Activated CD4-positive, alpha-beta T cell treated with anti-CD3 and anti-CD28 coated beads for 36 hours (primary cell): Measurements from ENCODE around the gene CDH19. TPM values are rescaled to one million over a fixed set of nuclear protein-coding genes. Genes with fewer than 3 reads are reported as not detected.
"Not testable (repeated sequence)": the region's sequence is repeated elsewhere in the genome, so short reads cannot be mapped to it uniquely, and the experiment has no call there.

Experiments used
- ATAC-seq: fragments of 200-7000 bp; cut with Tn5 transposase; one replicate; pipeline ENCODE4 v1.10.0; 2021; ENCODE audit warnings: mild to moderate bottlenecking, moderate library complexity
- CTCF ChIA-PET: fragments of 350-600 bp; sonication (Branson Sonifier 250); formaldehyde crosslinking; loops from one replicate; lab custom pipeline; 2021; ENCODE audit warnings: antibody characterized with exemption; lab: Charles Lee
- POLR2A ChIA-PET: fragments of 350-600 bp; sonication (Branson Sonifier 250); formaldehyde crosslinking; loops from one replicate; lab custom pipeline; 2021; ENCODE audit warnings: antibody characterized with exemption, inconsistent platforms; lab: Charles Lee
- DNase-seq: peaks from one replicate; pipeline ENCODE4 v3.0.0-alpha.2; 2020
- H3K27ac Mint-ChIP-seq: one replicate; pipeline ENCODE4 v1.8.0; 2021; ENCODE audit warnings: mixed read lengths
- H3K27me3 Mint-ChIP-seq: one replicate; pipeline ENCODE4 v1.8.0; 2021; ENCODE audit warnings: mixed read lengths
- H3K36me3 Mint-ChIP-seq: one replicate; pipeline ENCODE4 v1.8.0; 2021; ENCODE audit warnings: low read depth, mixed read lengths
- H3K4me1 Mint-ChIP-seq: one replicate; pipeline ENCODE4 v1.8.0; 2021; ENCODE audit warnings: mixed read lengths
- H3K4me3 Mint-ChIP-seq: one replicate; pipeline ENCODE4 v1.8.0; 2021; ENCODE audit warnings: mild to moderate bottlenecking, moderate library complexity, mixed read lengths
- H3K9me3 Mint-ChIP-seq: one replicate; pipeline ENCODE4 v1.8.0; 2021; ENCODE audit warnings: low read depth, mixed read lengths
- intact Hi-C, 2 experiments: fragments of 100-400 bp; cut with DNase I in 1 of 2; cut with micrococcal nuclease in 1 of 2; formaldehyde crosslinking; loops; one replicate each; pipeline versions ENCODE4 v1.14.2 to v1.15.1; 2022 to 2024; cut with DNase I, micrococcal nuclease
- total RNA-seq, 2 experiments: library from RNA; stranded (reverse); gene quantifications; one replicate each; pipeline ENCODE4 v1.2.3, GENCODE V29; 2021

The CDH19 gene
- total RNA-seq, 2 experiments from 2014 or later = not detected

- ATAC-seq (no peak), DNase-seq (no peak)
- H3K27me3 Mint-ChIP-seq = no peaks in the 10 kb centered on the region
- H3K36me3 Mint-ChIP-seq = no peaks in the 10 kb centered on the region
- H3K4me3 Mint-ChIP-seq = no peak overlapping the region
- no peaks in the 10 kb centered on the region for H3K9me3 Mint-ChIP-seq
- CTCF ChIA-PET = no interaction called here
- no peak overlapping the region for H3K27ac Mint-ChIP-seq
- no peaks in the 10 kb centered on the region for H3K4me1 Mint-ChIP-seq
- POLR2A ChIA-PET = no interaction called here
- intact Hi-C loops = no loop called here
Observed at GRCh38 chr18:66511792-66512191, 92.1 kb downstream of the CDH19 start.

GRCh38 chr18:66511289-66511688, 92.6 kb downstream of the CDH19 start:
- intact Hi-C loops = no loop called here
- ChIA-PET CTCF (no interaction called here), POLR2A (no interaction called here)
- H3K36me3 Mint-ChIP-seq = no peaks in the 10 kb centered on the region
- no peak overlapping the region for H3K27ac Mint-ChIP-seq
- H3K4me1 Mint-ChIP-seq = no peaks in the 10 kb centered on the region
- H3K27me3 Mint-ChIP-seq = no peaks in the 10 kb centered on the region
- ATAC-seq (no peak), DNase-seq (no peak)
- H3K4me3 Mint-ChIP-seq = no peak overlapping the region
- H3K9me3 Mint-ChIP-seq = no peaks in the 10 kb centered on the region

- Mint-ChIP-seq H3K4me1 (no peaks in the 10 kb centered on the region), H3K27me3 (no peaks in the 10 kb centered on the region), H3K36me3 (no peaks in the 10 kb centered on the region), H3K9me3 (peaks cover 2% of the 10 kb centered on the region), H3K27ac (no peak overlapping the region), H3K4me3 (no peak overlapping the region)
- ATAC-seq (no peak), DNase-seq (no peak)
- intact Hi-C loops = no loop called here
- ChIA-PET POLR2A (no interaction called here), CTCF (interaction anchor here (1.2 kb wide), 1 partner anchor 1968 kb away, joined by 3 read pairs; no protein-coding TSS in a partner anchor)
Observed at GRCh38 chr18:66510357-66511045, 93.4 kb downstream of the CDH19 start.

GRCh38 chr18:66508937-66509336, 95.0 kb downstream of the CDH19 start:
- DNase-seq = no peak
- ATAC-seq = no peak
- Mint-ChIP-seq H3K27me3 (no peaks in the 10 kb centered on the region), H3K4me1 (no peaks in the 10 kb centered on the region), H3K9me3 (peaks cover 2% of the 10 kb centered on the region), H3K36me3 (no peaks in the 10 kb centered on the region), H3K27ac (no peak overlapping the region), H3K4me3 (no peak overlapping the region)
- intact Hi-C loops = no loop called here
- POLR2A ChIA-PET = no interaction called here
- CTCF ChIA-PET = no interaction called here

- peaks cover 5% of the 10 kb centered on the region for H3K9me3 Mint-ChIP-seq
- no peaks in the 10 kb centered on the region for H3K36me3 Mint-ChIP-seq
- no peaks in the 10 kb centered on the region for H3K4me1 Mint-ChIP-seq
- ATAC-seq = no peak
- ChIA-PET CTCF (no interaction called here), POLR2A (no interaction called here)
- no peak overlapping the region for H3K4me3 Mint-ChIP-seq
- intact Hi-C loops = no loop called here
- H3K27ac Mint-ChIP-seq = no peak overlapping the region
- no peaks in the 10 kb centered on the region for H3K27me3 Mint-ChIP-seq
- DNase-seq = no peak
Observed at GRCh38 chr18:66506178-66506577, 97.7 kb downstream of the CDH19 start.

GRCh38 chr18:66497351-66497750, 106.5 kb downstream of the CDH19 start:
- H3K4me3 Mint-ChIP-seq = no peak overlapping the region
- H3K36me3 Mint-ChIP-seq = no peaks in the 10 kb centered on the region
- CTCF ChIA-PET = no interaction called here
- DNase-seq (no peak), ATAC-seq (no peak)
- intact Hi-C loops = no loop called here
- POLR2A ChIA-PET = no interaction called here
- H3K27ac Mint-ChIP-seq = no peak overlapping the region
- no peaks in the 10 kb centered on the region for H3K4me1 Mint-ChIP-seq
- peaks cover 5% of the 10 kb centered on the region for H3K9me3 Mint-ChIP-seq
- no peaks in the 10 kb centered on the region for H3K27me3 Mint-ChIP-seq

GRCh38 chr18:66495844-66496243, 108.0 kb downstream of the CDH19 start:
- intact Hi-C loops = no loop called here
- ATAC-seq = no peak
- DNase-seq = peak; percentile 46
- Mint-ChIP-seq H3K4me3 (no peak overlapping the region), H3K27ac (no peak overlapping the region), H3K4me1 (no peaks in the 10 kb centered on the region), H3K27me3 (no peaks in the 10 kb centered on the region), H3K9me3 (peaks cover 3% of the 10 kb centered on the region), H3K36me3 (no peaks in the 10 kb centered on the region)
- POLR2A ChIA-PET = no interaction called here
- CTCF ChIA-PET = no interaction called here

GRCh38 chr18:66473882-66474281, 130.0 kb downstream of the CDH19 start:
- no peaks in the 10 kb centered on the region for H3K36me3 Mint-ChIP-seq
- no peak overlapping the region for H3K4me3 Mint-ChIP-seq
- CTCF ChIA-PET = no interaction called here
- ATAC-seq (no peak), DNase-seq (no peak)
- H3K4me1 Mint-ChIP-seq = no peaks in the 10 kb centered on the region
- H3K27ac Mint-ChIP-seq = no peak overlapping the region
- POLR2A ChIA-PET = no interaction called here
- intact Hi-C loops = no loop called here
- no peaks in the 10 kb centered on the region for H3K27me3 Mint-ChIP-seq
- H3K9me3 Mint-ChIP-seq = peaks cover 5% of the 10 kb centered on the region

- H3K27me3 Mint-ChIP-seq, ATAC-seq, H3K4me1 Mint-ChIP-seq, H3K9me3 Mint-ChIP-seq, intact Hi-C loops, H3K36me3 Mint-ChIP-seq, DNase-seq, H3K27ac Mint-ChIP-seq, H3K4me3 Mint-ChIP-seq, POLR2A ChIA-PET: not testable (repeated sequence)
- CTCF ChIA-PET = interaction anchor here (0.6 kb wide), 1 partner anchor 27 kb away, joined by 3 read pairs; no protein-coding TSS in a partner anchor
Observed at GRCh38 chr18:66466184-66466583, 137.7 kb downstream of the CDH19 start.

GRCh38 chr18:66461344-66461743, 142.5 kb downstream of the CDH19 start:
- no peak overlapping the region for H3K4me3 Mint-ChIP-seq
- no peaks in the 10 kb centered on the region for H3K27me3 Mint-ChIP-seq
- peaks cover 8% of the 10 kb centered on the region for H3K9me3 Mint-ChIP-seq
- no peak for DNase-seq
- ChIA-PET POLR2A (no interaction called here), CTCF (no interaction called here)
- H3K4me1 Mint-ChIP-seq = no peaks in the 10 kb centered on the region
- no peaks in the 10 kb centered on the region for H3K36me3 Mint-ChIP-seq
- H3K27ac Mint-ChIP-seq = no peak overlapping the region
- intact Hi-C loops = no loop called here
- ATAC-seq = no peak

GRCh38 chr18:66457245-66457644, 146.6 kb downstream of the CDH19 start:
- Mint-ChIP-seq H3K9me3 (peaks cover 13% of the 10 kb centered on the region), H3K36me3 (no peaks in the 10 kb centered on the region), H3K27me3 (no peaks in the 10 kb centered on the region), H3K4me3 (no peak overlapping the region), H3K27ac (no peak overlapping the region), H3K4me1 (no peaks in the 10 kb centered on the region)
- DNase-seq = no peak
- no peak for ATAC-seq
- intact Hi-C loops = no loop called here
- ChIA-PET CTCF (no interaction called here), POLR2A (no interaction called here)
